Measurements from ENCODE around the gene MARCHF10.

DNA sequence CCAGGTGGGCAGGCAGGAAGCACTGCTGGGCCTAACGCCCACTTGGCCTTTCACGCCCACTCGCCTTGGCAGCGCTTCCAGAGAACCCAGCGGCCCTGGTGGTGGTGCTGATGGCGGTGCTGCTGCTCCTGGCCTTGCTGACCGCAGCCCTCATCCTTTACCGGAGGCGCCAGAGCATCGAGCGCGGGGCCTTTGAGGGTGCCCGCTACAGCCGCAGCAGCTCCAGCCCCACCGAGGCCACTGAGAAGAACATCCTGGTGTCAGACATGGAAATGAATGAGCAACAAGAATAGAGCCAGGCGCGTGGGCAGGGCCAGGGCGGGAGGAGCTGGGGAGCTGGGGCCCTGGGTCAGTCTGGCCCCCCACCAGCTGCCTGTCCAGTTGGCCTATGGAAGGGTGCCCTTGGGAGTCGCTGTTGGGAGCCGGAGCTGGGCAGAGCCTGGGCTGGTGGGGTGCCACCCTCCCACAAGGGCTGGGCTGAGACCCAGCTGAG, 115.9 kb downstream of the MARCHF10 start:
- TF ChIP-seq POLR2A (IDR thresholded peaks at IDR 0.05; ENCODE audit: low read length) (no peak), GATA1 (IDR thresholded peaks at IDR 0.05; ENCODE audit: low read depth, low read length) (no peak)
